Common myeloid progenitor, CD34-positive (primary cell): Measurements from ENCODE around the gene MFRP.

ENCODE experiments used
- CTCF ChIA-PET: fragments of 350-600 bp; sonication (Branson Sonifier 250); formaldehyde crosslinking; loops from one replicate; lab custom pipeline; 2021; ENCODE audit warnings: antibody characterized with exemption; lab: Charles Lee
- POLR2A ChIA-PET: fragments of 350-600 bp; sonication (Branson Sonifier 250); formaldehyde crosslinking; loops from one replicate; lab custom pipeline; 2021; ENCODE audit warnings: antibody characterized with exemption; lab: Charles Lee
- DNase-seq, 3 donors: peaks; one replicate each; pipeline versions ENCODE4 v3.0.0 to v3.0.0-alpha.2; 2013
- H3K27ac ChIP-seq, 2 experiments: 1 replicate in 1 of 2; 2 replicates in 1 of 2; pipeline ENCODE4 v1.7.0; 2013; ENCODE audit warnings: inconsistent platforms in 2 of 2, low read length in 2 of 2, mild to moderate bottlenecking in 2 of 2, low read depth in 1 of 2, moderate library complexity in 1 of 2; ENCODE audit not compliant: severe bottlenecking in 2 of 2, insufficient read depth in 1 of 2, poor library complexity in 1 of 2
- H3K27me3 ChIP-seq, 5 experiments: replicated peaks in 2 of 5; 1 replicate in 3 of 5; 2 replicates in 2 of 5; pipeline versions ENCODE4 v1.6.1 to v1.7.0; 2013; ENCODE audit warnings: low read length in 4 of 5, mild to moderate bottlenecking in 2 of 5, moderate library complexity in 2 of 5, inconsistent platforms in 1 of 5; ENCODE audit not compliant: insufficient read depth in 5 of 5, control insufficient read depth in 4 of 5
- H3K36me3 ChIP-seq, 4 experiments: 1 replicate in 2 of 4; 2 replicates in 2 of 4; pipeline versions ENCODE4 v1.6.1 to v1.7.0; 2013; ENCODE audit warnings: low read length in 3 of 4, control low read depth in 1 of 4, mild to moderate bottlenecking in 1 of 4; ENCODE audit not compliant: control insufficient read depth in 4 of 4, insufficient read depth in 4 of 4
- H3K4me1 ChIP-seq, 4 experiments: 1 replicate in 3 of 4; 2 replicates in 1 of 4; pipeline versions ENCODE4 v1.6.1 to v1.7.1; 2013; ENCODE audit warnings: low read length in 3 of 4, mild to moderate bottlenecking in 3 of 4, control low read depth in 1 of 4, inconsistent platforms in 1 of 4, moderate library complexity in 1 of 4; ENCODE audit not compliant: control insufficient read depth in 4 of 4, insufficient read depth in 4 of 4; ENCODE audit errors: control extremely low read depth in 1 of 4
- H3K4me3 ChIP-seq, 7 experiments: 1 replicate in 4 of 7; 2 replicates in 3 of 7; pipeline versions ENCODE4 v1.5.1 to v1.7.0; 2013; ENCODE audit warnings: mild to moderate bottlenecking in 7 of 7, low read length in 6 of 7, moderate library complexity in 6 of 7, inconsistent platforms in 2 of 7, low read depth in 2 of 7, control low read depth in 1 of 7; ENCODE audit not compliant: insufficient read depth in 4 of 7, control insufficient read depth in 1 of 7; ENCODE audit errors: extremely low read depth in 1 of 7
- H3K9me3 ChIP-seq, 5 experiments: 1 replicate in 4 of 5; 2 replicates in 1 of 5; pipeline versions ENCODE4 v1.6.1 to v1.7.1; 2013; ENCODE audit warnings: low read length in 4 of 5, mild to moderate bottlenecking in 2 of 5, inconsistent platforms in 1 of 5, low read depth in 1 of 5, moderate library complexity in 1 of 5; ENCODE audit not compliant: control insufficient read depth in 4 of 5, insufficient read depth in 2 of 5; ENCODE audit errors: control extremely low read depth in 1 of 5
- WGBS: methylation state at CpG from one replicate; pipeline ENCODE4 v1.1.5; 2013; ENCODE audit not compliant: insufficient coverage; 5-methylcytosine and 5-hydroxymethylcytosine counted together

Gene MFRP

DNA sequence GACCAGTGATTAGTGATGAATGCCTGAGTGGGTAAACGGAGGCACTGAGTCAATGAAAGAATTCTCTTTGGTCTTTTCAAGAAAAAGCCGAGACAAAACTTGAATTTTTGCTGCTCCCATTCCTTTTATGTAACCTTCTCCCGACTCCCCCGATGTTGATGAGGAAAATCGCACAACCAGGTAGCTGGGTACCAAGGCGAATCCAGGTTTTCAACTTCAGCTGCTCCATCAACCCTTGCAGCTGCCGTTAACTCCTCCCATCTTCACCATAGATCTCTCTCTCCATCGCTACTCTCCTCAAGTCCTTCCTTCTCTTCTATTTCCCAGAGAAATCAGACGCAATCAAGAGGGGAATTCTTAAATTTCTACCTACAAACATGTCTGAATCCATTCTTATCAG, 35.6 kb upstream of the MFRP start:
- Histone ChIP-seq H3K4me3 (peak overlapping the region in 6 of 7 experiments; percentile 53 to 84 (median 72)), H3K9me3 (no peaks in the 10 kb centered on the region), H3K27ac (peak overlapping the region; percentile 54 to 80), H3K27me3 (peaks cover 2 to 14% (median 6%) of the 10 kb centered on the region in 5 experiments), H3K36me3 (no peaks in the 10 kb centered on the region), H3K4me1 (peaks cover 0 to 18% (median 16%) of the 10 kb centered on the region in 4 experiments)
- POLR2A ChIA-PET = interaction anchor here (0.6 kb wide), 1 partner anchor 1404 kb away, joined by 3 read pairs; no protein-coding TSS in a partner anchor
- WGBS = 4% methylated on average over 8 of the region's 9 CpGs
- CTCF ChIA-PET = interaction anchor here (0.6 to 13.9 kb wide), 5 partner anchors 13 to 93 kb away, joined by 3 to 132 read pairs (median 7); no protein-coding TSS in a partner anchor
- DNase-seq = peak in 2 of 3 donors; percentile 8 to 17

GRCh38 chr11:119381181-119381988, 34.9 kb upstream of the MFRP start, which contains the start of gene USP2:
Gene USP2 (minus strand): TSS chr11:119381690. CDS start chr11:119373480, 8,210 bp downstream.
- Histone ChIP-seq H3K27me3 (peaks cover 2 to 14% (median 6%) of the 10 kb centered on the region in 5 experiments), H3K36me3 (no peaks in the 10 kb centered on the region), H3K9me3 (no peaks in the 10 kb centered on the region), H3K4me1 (peaks cover 0 to 18% (median 16%) of the 10 kb centered on the region in 4 experiments), H3K27ac (peak within 1 kb of the TSS; percentile 54 to 80), H3K4me3 (peak within 1 kb of the TSS; percentile 32 to 84 (median 74))
- POLR2A ChIA-PET = interaction anchor here (0.9 to 1.0 kb wide), 2 partner anchors 20 to 25 kb away, joined by 3 to 4 read pairs; no protein-coding TSS in a partner anchor
- 0% methylated on average over 52 of the region's 54 CpGs for WGBS
- peak; percentile 95 to 96 (median 95) for DNase-seq
- CTCF ChIA-PET = interaction anchor here (0.8 to 13.9 kb wide), 10 partner anchors 8 to 144 kb away, joined by 3 to 132 read pairs (median 4); no protein-coding TSS in a partner anchor

- Histone ChIP-seq H3K9me3 (no peaks in the 10 kb centered on the region), H3K4me3 (peak overlapping the region; percentile 32 to 84 (median 74)), H3K36me3 (no peaks in the 10 kb centered on the region), H3K27me3 (peaks cover 2 to 14% (median 6%) of the 10 kb centered on the region in 5 experiments), H3K27ac (peak overlapping the region in 1 of 2 experiments; percentile 58), H3K4me1 (peaks cover 0 to 18% (median 16%) of the 10 kb centered on the region in 4 experiments)
- ChIA-PET POLR2A (interaction anchor here (0.9 to 1.0 kb wide), 2 partner anchors 20 to 25 kb away, joined by 3 to 4 read pairs; no protein-coding TSS in a partner anchor), CTCF (interaction anchor here (0.8 to 13.9 kb wide), 10 partner anchors 8 to 144 kb away, joined by 3 to 132 read pairs (median 4); no protein-coding TSS in a partner anchor)
- no peak for DNase-seq
- 7% methylated on average over 8 of the region's 10 CpGs for WGBS
Measured at GRCh38 chr11:119380827-119381180, 34.3 kb upstream of the MFRP start.

DNA sequence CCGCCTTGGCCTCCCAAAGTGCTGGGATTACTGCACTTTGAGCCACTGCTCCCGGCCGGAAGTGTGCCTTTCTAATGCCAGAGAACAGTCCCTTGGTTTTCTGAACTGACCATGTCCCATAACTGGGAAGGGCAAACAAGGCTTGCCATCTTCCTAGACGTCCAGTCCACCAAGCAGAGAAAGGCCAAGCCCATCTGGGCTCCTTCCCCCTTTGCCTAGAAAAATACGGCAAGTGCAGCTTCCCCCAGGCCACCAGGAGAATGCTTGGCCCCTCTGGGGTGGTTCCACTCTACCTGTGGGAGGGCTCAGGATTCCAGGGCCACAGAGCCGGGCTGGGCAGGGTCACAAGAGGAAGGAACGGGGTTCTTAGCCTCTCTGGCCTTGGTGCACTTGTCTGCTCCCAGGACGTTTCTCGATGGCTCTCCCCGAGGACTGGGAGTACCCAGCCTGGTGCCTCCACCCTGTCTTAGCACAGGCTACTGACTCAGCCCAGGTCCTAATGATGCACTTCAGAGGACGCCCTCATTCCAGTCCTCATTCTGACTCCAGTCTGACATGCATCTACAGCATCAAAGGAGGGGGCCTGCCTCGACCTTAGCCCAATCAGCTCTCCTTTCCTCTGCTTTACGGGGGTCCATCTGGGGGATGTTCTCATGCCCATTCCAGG, 33.8 kb upstream of the MFRP start:
- H3K27me3 ChIP-seq = peaks cover 2 to 14% (median 6%) of the 10 kb centered on the region in 5 experiments
- H3K36me3 ChIP-seq = no peaks in the 10 kb centered on the region
- POLR2A ChIA-PET = interaction anchor here (0.9 kb wide), 1 partner anchor 24 kb away, joined by 4 read pairs; no protein-coding TSS in a partner anchor
- WGBS = 92% methylated on average over 13 of the region's 13 CpGs
- DNase-seq = no peak
- H3K4me1 ChIP-seq = peaks cover 0 to 18% (median 16%) of the 10 kb centered on the region in 4 experiments
- CTCF ChIA-PET = interaction anchor here (1.1 to 13.9 kb wide), 8 partner anchors 7 to 145 kb away, joined by 3 to 132 read pairs (median 6); no protein-coding TSS in a partner anchor
- H3K9me3 ChIP-seq = no peaks in the 10 kb centered on the region
- H3K4me3 ChIP-seq = peak overlapping the region in 2 of 7 experiments; percentile 84
- no peak overlapping the region for H3K27ac ChIP-seq

DNA sequence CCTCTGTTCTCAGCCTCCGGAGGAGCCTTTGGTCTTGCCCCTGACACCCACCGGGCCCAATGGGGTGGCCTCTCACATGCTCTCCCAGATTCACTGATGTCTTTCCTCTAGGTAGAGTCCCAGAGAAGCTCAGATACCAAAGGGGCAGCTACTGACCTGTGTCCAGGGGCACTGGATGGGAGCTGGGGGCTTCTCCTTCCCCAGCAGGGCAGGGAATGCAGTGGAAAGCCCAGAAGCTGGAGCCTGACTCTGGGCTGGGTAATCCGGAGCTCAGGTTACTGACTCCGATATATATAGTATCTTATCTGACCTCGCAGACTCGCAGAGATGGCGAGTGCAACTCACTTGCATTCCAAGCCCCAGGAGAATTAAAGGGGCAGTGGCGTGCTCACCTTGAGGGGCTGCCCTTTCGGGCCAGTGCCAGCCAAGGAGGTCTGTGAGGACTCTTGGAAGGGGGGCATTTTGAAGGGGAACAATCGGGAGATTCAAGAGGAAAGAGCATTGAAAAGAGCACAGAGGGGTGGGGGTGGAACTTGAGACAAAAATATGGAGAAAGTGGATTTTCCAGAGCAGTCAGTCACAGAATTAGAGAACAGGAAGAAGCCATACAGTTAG, 32.5 kb upstream of the MFRP start:
- Histone ChIP-seq H3K27me3 (peaks cover 0 to 9% (median 5%) of the 10 kb centered on the region in 5 experiments), H3K9me3 (no peaks in the 10 kb centered on the region), H3K4me1 (peaks cover 0 to 18% (median 16%) of the 10 kb centered on the region in 4 experiments), H3K36me3 (no peaks in the 10 kb centered on the region), H3K27ac (peak overlapping the region in 1 of 2 experiments; percentile 39), H3K4me3 (no peak overlapping the region)
- ChIA-PET CTCF (interaction anchor here (1.0 to 13.9 kb wide), 4 partner anchors 10 to 25 kb away, joined by 3 to 132 read pairs (median 32); no protein-coding TSS in a partner anchor), POLR2A (no interaction called here)
- DNase-seq = no peak
- 94% methylated on average over 9 of the region's 10 CpGs for WGBS

GRCh38 chr11:119377961-119378667, 31.6 kb upstream of the MFRP start:
- Histone ChIP-seq H3K9me3 (no peaks in the 10 kb centered on the region), H3K36me3 (no peaks in the 10 kb centered on the region), H3K4me3 (no peak overlapping the region), H3K27me3 (peaks cover 0 to 4% (median 1%) of the 10 kb centered on the region in 5 experiments), H3K27ac (peak overlapping the region in 1 of 2 experiments; percentile 39), H3K4me1 (peaks cover 0 to 18% (median 17%) of the 10 kb centered on the region in 4 experiments)
- CTCF ChIA-PET = interaction anchor here (8.0 to 13.9 kb wide), 3 partner anchors 9 to 37 kb away, joined by 51 to 132 read pairs (median 62); partner anchors contain the start of genes C1QTNF5 and MFRP
- DNase-seq = no peak
- 76% methylated on average over 5 of the region's 6 CpGs for WGBS
- POLR2A ChIA-PET = no interaction called here
